ENCODE data around the gene CAV3. TPM values are rescaled to one million over a fixed set of nuclear protein-coding genes. Genes with fewer than 3 reads are reported as not detected.

The CAV3 gene
- total and polyA plus RNA-seq, 8 donors: 0.08 to 0.73 TPM; not detected in 6

GRCh38 chr3:8734137-8734878 lies 706 bp downstream of the CAV3 start:
- no peaks in the 10 kb centered on the region for H3K4me1 ChIP-seq
- WGBS, 5 donors: 82 to 92% (median 88%) methylated on average over 19 of the region's 19 CpGs

DNA sequence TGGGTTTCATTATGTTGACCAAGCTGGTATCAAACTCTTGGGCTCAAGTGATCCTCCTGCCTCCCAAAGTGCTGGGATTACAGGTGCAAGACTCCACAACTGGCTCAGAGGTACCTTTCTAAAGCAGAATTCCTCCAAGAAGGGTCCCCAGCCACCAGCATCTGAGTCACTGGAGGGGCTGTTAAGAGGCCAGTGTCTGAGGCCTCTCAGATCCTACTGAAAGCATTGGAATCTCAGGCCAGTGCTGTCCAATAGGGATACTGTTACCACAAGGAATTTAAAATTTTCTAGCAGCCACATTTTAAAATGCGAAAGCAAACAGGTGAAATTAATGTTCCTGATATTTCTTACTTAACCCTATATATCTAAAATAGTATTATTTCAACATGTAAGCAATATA lies 1.3 kb downstream of the CAV3 start:
- H3K4me3 ChIP-seq: no peak overlapping the region
- no peak overlapping the region for H3K27ac ChIP-seq
- DNase-seq: no peak
- no peaks in the 10 kb centered on the region for H3K4me1 ChIP-seq
- 89 to 100% (median 98%) methylated on average over 1 of the region's 1 CpG for WGBS, 5 donors
- H3K27me3 ChIP-seq: no peaks in the 10 kb centered on the region
- intact Hi-C loops (cut with DNase I; ENCODE audit: low total_unique reads): no loop called here
- TF ChIP-seq POLR2AphosphoS5 (IDR thresholded peaks at IDR 0.05) (no peak), EP300 (IDR thresholded peaks at IDR 0.05) (no peak), POLR2A (IDR thresholded peaks at IDR 0.05) (no peak)
- TF ChIP-seq, protein P1, sequence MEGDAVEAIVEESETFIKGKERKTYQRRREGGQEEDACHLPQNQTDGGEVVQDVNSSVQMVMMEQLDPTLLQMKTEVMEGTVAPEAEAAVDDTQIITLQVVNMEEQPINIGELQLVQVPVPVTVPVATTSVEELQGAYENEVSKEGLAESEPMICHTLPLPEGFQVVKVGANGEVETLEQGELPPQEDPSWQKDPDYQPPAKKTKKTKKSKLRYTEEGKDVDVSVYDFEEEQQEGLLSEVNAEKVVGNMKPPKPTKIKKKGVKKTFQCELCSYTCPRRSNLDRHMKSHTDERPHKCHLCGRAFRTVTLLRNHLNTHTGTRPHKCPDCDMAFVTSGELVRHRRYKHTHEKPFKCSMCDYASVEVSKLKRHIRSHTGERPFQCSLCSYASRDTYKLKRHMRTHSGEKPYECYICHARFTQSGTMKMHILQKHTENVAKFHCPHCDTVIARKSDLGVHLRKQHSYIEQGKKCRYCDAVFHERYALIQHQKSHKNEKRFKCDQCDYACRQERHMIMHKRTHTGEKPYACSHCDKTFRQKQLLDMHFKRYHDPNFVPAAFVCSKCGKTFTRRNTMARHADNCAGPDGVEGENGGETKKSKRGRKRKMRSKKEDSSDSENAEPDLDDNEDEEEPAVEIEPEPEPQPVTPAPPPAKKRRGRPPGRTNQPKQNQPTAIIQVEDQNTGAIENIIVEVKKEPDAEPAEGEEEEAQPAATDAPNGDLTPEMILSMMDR (IDR thresholded peaks at IDR 0.05): no peak
- H3K9me3 ChIP-seq: no peaks in the 10 kb centered on the region
- no peaks in the 10 kb centered on the region for H3K36me3 ChIP-seq

More at GRCh38 chr3:8734137-8734878, 706 bp downstream of the CAV3 start:
- Histone ChIP-seq H3K9me3 (no peaks in the 10 kb centered on the region), H3K27ac (no peak overlapping the region), H3K36me3 (no peaks in the 10 kb centered on the region), H3K4me3 (no peak overlapping the region), H3K27me3 (no peaks in the 10 kb centered on the region)
- no peak for DNase-seq
- TF ChIP-seq POLR2A (IDR thresholded peaks at IDR 0.05): no peak
- TF ChIP-seq, protein P1 (IDR thresholded peaks at IDR 0.05): no peak
- no peak for TF ChIP-seq POLR2AphosphoS5 (IDR thresholded peaks at IDR 0.05)
- TF ChIP-seq EP300 (IDR thresholded peaks at IDR 0.05): no peak
- intact Hi-C loops (cut with DNase I; ENCODE audit: low total_unique reads): no loop called here

GRCh38 chr3:8736436-8736835 lies 2.8 kb downstream of the CAV3 start:
- H3K27ac ChIP-seq: no peak overlapping the region
- no peak for DNase-seq
- H3K4me1 ChIP-seq: peaks cover 0 to 6% (median 2%) of the 10 kb centered on the region in 4 donors
- intact Hi-C loops (cut with DNase I; ENCODE audit: low total_unique reads): no loop called here
- TF ChIP-seq POLR2AphosphoS5 (IDR thresholded peaks at IDR 0.05) (no peak), POLR2A (IDR thresholded peaks at IDR 0.05) (no peak), EP300 (IDR thresholded peaks at IDR 0.05) (no peak)
- TF ChIP-seq, protein P1 (IDR thresholded peaks at IDR 0.05): no peak
- no peaks in the 10 kb centered on the region for H3K36me3 ChIP-seq
- H3K9me3 ChIP-seq: no peaks in the 10 kb centered on the region
- H3K27me3 ChIP-seq: no peaks in the 10 kb centered on the region
- WGBS, 5 donors: 88 to 94% (median 90%) methylated on average over 11 of the region's 11 CpGs
- no peak overlapping the region for H3K4me3 ChIP-seq

- no peak for TF ChIP-seq EP300 (IDR thresholded peaks at IDR 0.05)
- TF ChIP-seq POLR2AphosphoS5 (IDR thresholded peaks at IDR 0.05): no peak
- TF ChIP-seq POLR2A (IDR thresholded peaks at IDR 0.05): no peak
- TF ChIP-seq, protein P1 (IDR thresholded peaks at IDR 0.05): no peak
- DNase-seq: no peak
- Histone ChIP-seq H3K9me3 (no peaks in the 10 kb centered on the region), H3K27ac (no peak overlapping the region), H3K36me3 (no peaks in the 10 kb centered on the region), H3K4me1 (peaks cover 0 to 14% (median 5%) of the 10 kb centered on the region in 4 donors), H3K4me3 (no peak overlapping the region), H3K27me3 (no peaks in the 10 kb centered on the region)
- intact Hi-C loops (cut with DNase I; ENCODE audit: low total_unique reads): no loop called here
- WGBS, 5 donors: 84 to 96% (median 93%) methylated on average over 4 of the region's 4 CpGs
Observed at GRCh38 chr3:8737301-8737700, 3.7 kb downstream of the CAV3 start.

All from stomach (tissue), 9 donors.